GM21515 (cell line): ENCODE data around the gene SHC2.
"Not testable (repeated sequence)": the region's sequence is repeated elsewhere in the genome, so short reads cannot be mapped to it uniquely, and the experiment has no call there.

Experiments
- ATAC-seq: cut with Tn5 transposase; IDR thresholded peaks from one replicate; pipeline ENCODE4 v1.9.1; 2021; ENCODE audit not compliant: unreplicated experiment

The SHC2 gene

DNA sequence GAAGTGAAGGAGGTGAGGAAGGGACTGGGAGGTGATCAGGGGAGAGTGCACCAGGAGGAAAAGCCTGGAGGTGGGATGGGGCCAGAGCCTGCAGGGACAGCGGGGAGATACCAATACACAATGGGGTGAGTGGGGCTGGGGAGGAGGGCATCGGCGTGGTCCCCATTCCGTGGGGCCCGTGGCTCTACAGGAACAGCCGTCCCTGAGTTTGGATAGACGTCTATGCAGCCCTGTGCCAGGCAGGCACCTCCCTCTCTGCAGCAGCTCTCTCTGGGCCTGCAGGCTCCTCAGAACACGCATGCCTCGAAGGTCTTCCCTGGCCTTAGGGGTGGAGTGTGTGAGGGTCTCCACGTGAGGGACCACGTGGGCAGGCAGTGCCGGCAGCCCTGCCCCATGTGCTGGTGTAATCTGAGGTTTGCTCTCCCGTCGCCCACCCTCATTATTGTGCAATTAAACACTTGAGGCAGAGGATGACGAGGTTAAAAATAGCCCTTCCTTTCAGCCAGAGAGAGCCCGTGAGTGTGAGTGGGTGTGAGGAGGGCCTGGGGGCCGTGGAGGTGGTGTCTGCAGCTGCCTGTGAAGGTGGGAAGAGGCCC, 68.4 kb downstream of the SHC2 start:
- no peak for ATAC-seq

GRCh38 chr19:391726-392374, 69.0 kb downstream of the SHC2 start:
- ATAC-seq = no peak

DNA sequence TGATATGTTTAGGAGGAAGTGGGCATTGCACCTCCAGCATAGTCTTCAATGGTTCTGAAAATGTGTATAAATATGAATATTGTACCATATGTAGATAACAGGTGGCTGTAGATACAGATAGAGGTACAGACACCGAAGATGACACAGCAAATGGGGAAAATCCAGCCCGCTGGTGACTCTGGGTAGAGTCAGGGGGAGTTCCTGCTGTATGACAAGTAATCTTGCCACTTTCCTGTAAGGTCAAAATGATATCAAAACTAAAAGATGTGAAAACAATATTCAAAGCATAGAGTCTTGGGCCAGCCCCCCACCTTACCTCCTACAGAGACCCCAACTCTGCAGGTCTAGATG, 69.7 kb downstream of the SHC2 start:
- ATAC-seq = no peak

GRCh38 chr19:390386-391206, 70.2 kb downstream of the SHC2 start:
- ATAC-seq = no peak

GRCh38 chr19:389935-390289, 70.9 kb downstream of the SHC2 start:
- no peak for ATAC-seq

GRCh38 chr19:389255-389934, 71.4 kb downstream of the SHC2 start:
- ATAC-seq = no peak

DNA sequence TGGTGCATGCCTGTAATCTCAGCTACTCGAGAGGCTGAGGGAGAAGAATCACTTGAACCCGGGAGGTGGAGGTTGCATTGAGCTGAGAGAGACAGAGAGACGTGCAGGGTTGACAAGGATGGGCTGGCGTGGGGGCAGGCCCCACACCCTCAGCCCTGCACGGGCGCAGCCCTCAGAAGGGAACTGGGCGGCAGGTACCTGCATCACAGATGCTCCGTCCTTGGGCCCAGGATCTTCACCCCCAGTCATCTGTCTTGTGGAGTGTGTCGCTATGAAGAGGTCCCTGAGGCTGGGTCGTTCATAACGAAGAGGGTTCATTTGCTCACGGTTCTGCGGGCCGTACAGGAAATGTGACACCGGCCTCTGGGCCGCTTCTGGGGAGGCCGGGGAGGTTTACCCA, 72.1 kb downstream of the SHC2 start:
- no peak for ATAC-seq

DNA sequence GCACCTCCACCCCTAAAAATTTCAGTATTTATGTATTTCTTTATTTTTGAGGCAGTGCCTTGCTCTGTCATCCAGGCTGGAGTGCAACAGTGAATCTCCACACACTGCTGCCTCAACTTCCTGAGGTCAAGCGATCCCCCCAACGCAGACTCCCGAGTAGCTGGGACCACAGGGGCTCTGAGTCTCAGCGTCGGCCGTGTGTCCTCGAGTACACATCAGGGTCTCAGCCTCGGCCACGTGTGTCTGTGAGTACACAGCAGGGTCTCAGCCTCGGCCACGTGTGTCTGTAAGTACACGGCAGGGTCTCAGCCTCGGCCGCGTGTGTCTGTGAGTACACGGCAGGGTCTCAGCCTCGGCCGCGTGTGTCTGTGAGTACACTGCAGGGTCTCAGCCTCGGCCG, 73.1 kb downstream of the SHC2 start:
- ATAC-seq = no peak

DNA sequence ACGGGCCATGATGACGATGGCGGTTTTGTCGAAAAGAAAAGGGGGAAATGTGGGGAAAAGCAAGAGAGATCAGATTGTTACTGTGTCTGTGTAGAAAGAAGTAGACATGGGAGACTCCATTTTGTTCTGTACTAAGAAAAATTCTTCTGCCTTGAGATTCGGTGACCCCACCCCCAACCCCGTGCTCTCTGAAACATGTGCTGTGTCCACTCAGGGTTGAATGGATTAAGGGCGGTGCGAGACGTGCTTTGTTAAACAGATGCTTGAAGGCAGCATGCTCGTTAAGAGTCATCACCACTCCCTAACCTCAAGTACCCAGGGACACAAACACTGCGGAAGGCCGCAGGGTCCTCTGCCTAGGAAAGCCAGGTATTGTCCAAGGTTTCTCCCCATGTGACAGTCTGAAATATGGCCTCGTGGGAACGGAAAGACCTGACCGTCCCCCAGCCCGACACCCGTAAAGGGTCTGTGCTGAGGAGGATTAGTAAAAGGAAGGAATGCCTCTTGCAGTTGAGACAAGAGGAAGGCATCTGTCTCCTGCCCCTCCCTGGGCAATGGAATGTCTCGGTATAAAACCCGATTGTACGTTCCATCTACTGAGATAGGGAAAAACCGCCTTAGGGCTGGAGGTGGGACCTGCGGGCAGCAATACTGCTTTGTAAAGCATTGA, 74.1 kb downstream of the SHC2 start:
- ATAC-seq = not testable (repeated sequence)

GRCh38 chr19:386189-386588, 74.6 kb downstream of the SHC2 start:
- not testable (repeated sequence) for ATAC-seq

DNA sequence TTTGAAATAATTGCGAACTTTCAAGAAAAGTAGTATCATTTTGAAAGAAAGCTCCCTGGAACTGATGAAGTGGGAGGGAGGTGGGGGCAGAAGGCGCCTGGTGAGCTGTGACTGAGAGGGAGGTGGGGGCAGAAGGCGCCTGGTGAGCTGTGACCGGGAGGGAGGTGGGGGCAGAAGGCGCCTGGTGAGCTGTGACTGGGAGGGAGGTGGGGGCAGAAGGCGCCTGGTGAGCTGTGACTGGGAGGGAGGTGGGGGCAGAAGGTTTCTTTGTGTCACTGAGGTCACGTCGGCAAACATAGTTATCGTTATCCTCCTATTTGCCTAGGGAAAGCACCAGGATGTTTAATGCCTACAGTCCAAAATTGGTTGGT, 76.0 kb downstream of the SHC2 start:
- ATAC-seq = no peak

DNA sequence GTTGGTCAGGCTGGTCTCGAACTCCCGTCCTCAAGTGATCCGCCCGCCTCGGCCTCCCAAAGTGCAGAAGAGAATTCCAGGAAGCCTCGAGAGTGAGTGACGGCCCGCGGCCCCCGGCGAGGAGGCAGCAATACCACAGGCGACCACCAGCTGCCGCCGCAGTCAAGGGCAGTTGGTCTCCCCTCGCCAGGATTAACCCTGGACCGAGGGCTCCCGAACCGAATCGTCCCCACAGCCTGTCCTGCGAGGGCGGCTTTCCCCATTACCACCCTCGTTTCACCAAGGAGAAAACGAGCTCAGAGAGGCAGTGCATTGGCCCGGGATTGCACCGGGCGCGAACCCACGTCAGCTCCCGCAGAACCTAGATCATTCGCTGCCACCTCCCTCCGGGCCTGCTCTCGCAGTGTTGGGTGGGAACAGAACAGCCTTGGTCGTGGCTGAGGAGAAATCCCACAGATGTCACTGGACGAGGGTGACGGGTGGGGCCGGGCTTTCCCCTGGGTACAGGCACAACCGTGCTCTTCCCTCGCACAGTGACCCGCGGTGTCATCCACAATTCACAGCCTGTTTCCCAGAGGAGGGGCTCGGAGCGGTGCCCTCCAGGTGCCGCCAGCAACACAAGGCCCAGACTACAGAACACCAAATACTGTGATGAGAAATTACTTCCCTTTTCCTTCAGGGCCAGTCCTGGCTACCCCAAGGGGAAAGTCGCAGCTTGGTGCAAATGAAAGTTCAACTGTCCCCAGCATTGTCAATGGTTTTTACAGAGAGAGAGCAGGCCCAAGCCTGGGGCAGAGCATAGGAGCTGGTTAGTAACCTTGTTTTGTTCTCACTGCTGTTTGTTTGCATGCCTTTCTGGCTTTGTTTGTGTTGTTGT, 76.7 kb downstream of the SHC2 start:
- ATAC-seq = no peak

GRCh38 chr19:383040-383439, 77.8 kb downstream of the SHC2 start:
- no peak for ATAC-seq

GRCh38 chr19:382578-382977, 78.3 kb downstream of the SHC2 start:
- ATAC-seq = not testable (repeated sequence)

- ATAC-seq = not testable (repeated sequence)
These were observed 78.9 kb downstream of the SHC2 start for GRCh38 chr19:381901-382300.

DNA sequence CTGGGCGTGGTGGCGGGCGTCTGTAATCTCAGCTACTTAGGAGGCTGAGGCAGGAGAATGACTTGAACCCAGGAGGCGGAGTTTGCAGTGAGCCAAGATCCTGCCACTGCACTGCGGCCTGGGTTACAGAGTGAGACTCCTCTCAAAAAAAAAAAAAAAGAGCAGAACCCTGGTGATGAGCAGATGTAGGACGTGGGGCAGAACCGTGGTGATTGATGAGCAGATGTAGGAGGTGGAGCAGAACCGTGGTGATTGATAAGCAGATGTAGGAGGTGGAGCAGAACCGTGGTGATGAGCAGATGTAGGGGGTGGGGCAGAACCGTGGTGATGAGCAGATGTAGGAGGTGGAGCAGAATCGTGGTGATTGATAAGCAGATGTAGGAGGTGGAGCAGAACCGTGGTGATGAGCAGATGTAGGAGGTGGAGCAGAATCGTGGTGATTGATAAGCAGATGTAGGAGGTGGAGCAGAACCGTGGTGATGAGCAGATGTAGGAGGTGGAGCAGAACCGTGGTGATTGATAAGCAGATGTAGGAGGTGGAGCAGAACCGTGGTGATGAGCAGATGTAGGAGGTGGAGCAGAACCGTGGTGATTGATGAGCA, 80.1 kb downstream of the SHC2 start:
- not testable (repeated sequence) for ATAC-seq

- ATAC-seq = no peak
These were observed 81.0 kb downstream of the SHC2 start for GRCh38 chr19:379796-380195.

DNA sequence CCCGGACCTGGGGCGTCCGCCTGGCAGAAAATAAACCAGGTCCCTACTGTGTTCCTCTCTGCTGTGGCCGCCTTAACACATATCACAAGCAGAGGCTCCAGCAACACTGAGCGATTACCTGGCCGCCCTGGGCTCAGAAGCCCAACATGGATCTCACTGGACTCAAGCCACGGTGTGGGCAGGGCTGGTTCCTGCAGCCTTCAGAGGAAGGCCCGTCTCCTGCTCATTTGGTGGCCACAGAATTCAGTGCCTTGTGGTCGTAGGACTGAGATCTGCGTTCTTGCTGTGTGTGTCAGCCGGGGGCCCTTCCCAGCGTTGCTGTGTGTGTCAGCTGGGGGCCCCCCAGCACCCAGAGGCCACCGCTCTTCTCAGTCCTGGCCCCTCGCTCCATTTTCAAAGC, 82.1 kb downstream of the SHC2 start:
- no peak for ATAC-seq

DNA sequence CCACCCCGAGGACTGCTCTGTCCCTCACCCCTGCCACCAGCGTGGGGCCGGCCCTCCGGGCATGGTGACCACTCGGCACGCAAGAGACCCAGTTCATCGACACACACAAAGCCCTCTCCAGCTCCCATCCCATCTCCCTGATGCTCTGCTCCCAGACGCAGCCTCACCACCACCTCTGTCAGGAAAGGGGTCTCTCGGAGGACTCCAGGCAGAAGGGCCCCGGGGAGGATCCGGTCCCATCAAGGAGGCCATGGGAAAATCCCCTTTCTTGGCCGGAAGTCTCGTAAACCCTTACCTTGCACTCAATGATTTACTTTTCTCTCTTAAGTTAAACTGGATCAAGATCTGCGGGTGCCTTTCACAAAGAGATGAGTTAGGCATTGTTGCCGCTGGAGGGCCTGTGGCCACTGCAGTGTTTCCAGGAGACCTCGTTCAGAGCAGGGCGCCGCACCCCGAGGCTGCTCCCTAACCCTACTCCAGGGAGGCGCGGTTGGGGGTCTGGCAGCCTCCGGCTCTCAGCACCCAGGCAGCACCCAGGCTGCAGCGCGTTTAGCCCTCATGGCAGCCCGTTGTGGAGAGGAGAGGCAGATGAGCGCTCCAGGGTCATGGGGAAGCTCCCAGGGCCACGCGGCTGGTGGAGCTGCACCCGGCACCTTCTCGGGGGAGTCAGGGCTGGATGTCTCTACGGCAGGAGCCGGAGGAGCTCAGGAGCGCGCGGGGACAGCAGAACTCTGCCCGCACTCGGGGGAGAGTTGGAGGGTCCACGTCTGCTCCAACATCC, 82.8 kb downstream of the SHC2 start:
- ATAC-seq = no peak
